Endothelial cell of umbilical vein (primary cell): ENCODE measurements around the gene RAPH1. TPM values are rescaled to one million over a fixed set of nuclear protein-coding genes. Genes with fewer than 3 reads are reported as not detected.
"Not testable (repeated sequence)": the region's sequence is repeated elsewhere in the genome, so short reads cannot be mapped to it uniquely, and the experiment has no call there.

ENCODE experiments used
- BruUV-seq: library from RNA; stranded (reverse); fragments of 400-500 nt; replicated peaks from 2 replicates; lab custom pipeline; 2021; lab: Mats Ljungman, UMichigan
- CTCF ChIA-PET: fragments of 300-600, 350-600 bp; sonication (Branson Sonifier 250); formaldehyde crosslinking; loops from one replicate; lab custom pipeline; 2021; ENCODE audit warnings: antibody characterized with exemption, inconsistent platforms; lab: Charles Lee
- POLR2A ChIA-PET: fragments of 300-600, 350-600 bp; sonication (Branson Sonifier 250); formaldehyde crosslinking; loops from one replicate; lab custom pipeline; 2021; ENCODE audit warnings: antibody characterized with exemption, inconsistent platforms; lab: Charles Lee
- DNase-seq: peaks from one replicate; pipeline ENCODE4 v3.0.0-alpha.2; 2011; ENCODE audit warnings: low read depth, low spot score
- FAIRE-seq: peaks from 2 replicates; lab custom pipeline; 2011; peaks lifted over from hg19 to GRCh38; lab: Jason Lieb, UNC
- H2AFZ ChIP-seq: 2 replicates; pipeline ENCODE4 v1.6.0; 2012; ENCODE audit warnings: low read depth, low read length, control low read depth, inconsistent platforms
- H3K27ac ChIP-seq: 2 replicates; pipeline ENCODE4 v1.5.1; 2011; ENCODE audit warnings: low read depth, mild to moderate bottlenecking, control low read depth, low read length, moderate library complexity; ENCODE audit not compliant: insufficient read depth
- H3K27me3 ChIP-seq, 2 experiments: 2 replicates each; pipeline versions ENCODE4 v1.6.0 to v1.6.1; 2011; ENCODE audit warnings: low read length in 2 of 2, mixed read lengths in 1 of 2; ENCODE audit not compliant: control insufficient read depth in 2 of 2, insufficient read depth in 2 of 2
- H3K36me3 ChIP-seq, 2 experiments: 2 replicates in 1 of 2; 3 replicates in 1 of 2; pipeline ENCODE4 v1.5.1; 2011; ENCODE audit warnings: low read length in 2 of 2, mild to moderate bottlenecking in 1 of 2, moderate library complexity in 1 of 2; ENCODE audit not compliant: control insufficient read depth in 2 of 2, insufficient read depth in 2 of 2; ENCODE audit errors: extremely low read depth in 1 of 2
- H3K4me1 ChIP-seq: 3 replicates; pipeline ENCODE4 v1.5.1; 2011; ENCODE audit warnings: mild to moderate bottlenecking, low read length; ENCODE audit not compliant: control insufficient read depth, insufficient read depth; ENCODE audit errors: extremely low read depth
- H3K4me2 ChIP-seq: 2 replicates; pipeline ENCODE4 v1.6.1; 2011; ENCODE audit warnings: low read length, control low read depth, mixed read lengths; ENCODE audit not compliant: insufficient read depth
- H3K4me3 ChIP-seq, 3 experiments: fragments of 200-600 bp in 1 of 3; sonication (generic), shearing (Covaris generic) in 1 of 3; replicated peaks in 1 of 3; 2 replicates each; pipeline ENCODE4 v1.5.1; 2011 to 2016; ENCODE audit warnings: control low read depth in 3 of 3, low read length in 3 of 3, mild to moderate bottlenecking in 2 of 3, inconsistent platforms in 1 of 3, low read depth in 1 of 3, moderate library complexity in 1 of 3; ENCODE audit not compliant: insufficient read depth in 1 of 3
- H3K79me2 ChIP-seq: 2 replicates; pipeline ENCODE4 v1.6.0; 2012; ENCODE audit warnings: low read length, inconsistent platforms; ENCODE audit not compliant: control insufficient read depth, insufficient read depth
- H3K9ac ChIP-seq: replicated peaks from 2 replicates; pipeline ENCODE3; 2011; ENCODE audit warnings: low read length, control low read depth; ENCODE audit not compliant: insufficient read depth; ENCODE audit errors: extremely low read depth
- H3K9me1 ChIP-seq: replicated peaks from 3 replicates; pipeline ENCODE4 v1.6.0; 2011; ENCODE audit warnings: mild to moderate bottlenecking, low read length; ENCODE audit not compliant: control insufficient read depth, insufficient read depth; ENCODE audit errors: extremely low read depth
- H3K9me3 ChIP-seq: replicated peaks from 2 replicates; pipeline ENCODE4 v1.5.1; 2012; ENCODE audit warnings: low read length, inconsistent platforms; ENCODE audit not compliant: control insufficient read depth, insufficient read depth
- H4K20me1 ChIP-seq: replicated peaks from 2 replicates; pipeline ENCODE3; 2011; ENCODE audit warnings: mild to moderate bottlenecking, low read length; ENCODE audit not compliant: control insufficient read depth, insufficient read depth; ENCODE audit errors: extremely low read depth
- CTCF ChIP-seq, 2 donors: IDR thresholded peaks; 1 replicate in 1 of 2; 2 replicates in 1 of 2; pipeline ENCODE4 v1.5.1; 2011; ENCODE audit warnings: low read length in 2 of 2, mild to moderate bottlenecking in 2 of 2, moderate library complexity in 2 of 2, control low read depth in 1 of 2, inconsistent platforms in 1 of 2, low read depth in 1 of 2; ENCODE audit not compliant: insufficient read depth in 1 of 2; ENCODE audit errors: extremely low read depth in 1 of 2
- EZH2 ChIP-seq: IDR thresholded peaks from 2 replicates; pipeline ENCODE4 v1.6.1; 2012; ENCODE audit warnings: borderline replicate concordance, low read depth, mild to moderate bottlenecking, moderate library complexity, low read length, inconsistent platforms; ENCODE audit not compliant: severe bottlenecking
- FOS ChIP-seq: IDR thresholded peaks from 2 replicates; pipeline ENCODE4 v1.6.1; 2011; ENCODE audit warnings: mild to moderate bottlenecking, low read length, moderate library complexity, borderline replicate concordance; ENCODE audit not compliant: insufficient read depth
- GATA2 ChIP-seq: IDR thresholded peaks from 2 replicates; pipeline ENCODE4 v1.7.0; 2011; ENCODE audit warnings: low read depth, mild to moderate bottlenecking, moderate library complexity, mixed read lengths, low read length; ENCODE audit not compliant: insufficient read length, insufficient read depth
- JUN ChIP-seq: IDR thresholded peaks from 2 replicates; pipeline ENCODE4 v1.6.1; 2011; ENCODE audit warnings: borderline replicate concordance, low read depth; ENCODE audit not compliant: insufficient read length, insufficient read depth
- MAX ChIP-seq: IDR thresholded peaks from 2 replicates; pipeline ENCODE4 v1.6.1; 2011; ENCODE audit not compliant: insufficient read depth, insufficient read length
- MYC ChIP-seq: IDR thresholded peaks from one replicate; pipeline ENCODE4 v1.6.1; 2011; ENCODE audit warnings: mild to moderate bottlenecking, low read depth, low read length
- POLR2A ChIP-seq: IDR thresholded peaks from 2 replicates; pipeline ENCODE4 v1.6.1; 2012; ENCODE audit warnings: low read depth, mild to moderate bottlenecking, control low read depth, low read length
- POLR2AphosphoS5 ChIP-seq: IDR thresholded peaks from 2 replicates; pipeline ENCODE4 v1.6.1; 2012; ENCODE audit warnings: low read depth, mild to moderate bottlenecking, control low read depth, low read length, moderate library complexity; ENCODE audit not compliant: insufficient read depth
- dilution Hi-C: fragments of 300-500 bp; cut with MboI; formaldehyde crosslinking; loops from one replicate; pipeline ENCODE4 v1.15.0; 2019; ENCODE audit warnings: low sequenced_read_pairs; ENCODE audit not compliant: extremely low pct_ligation_motif_present
- intact Hi-C: fragments of 100-400 bp; cut with micrococcal nuclease; formaldehyde crosslinking; loops from one replicate; pipeline ENCODE4 v1.10.0; 2022
- polyA plus RNA-seq, 4 experiments: library from polyadenylated mRNA; depleted of rRNA in 3 of 4; stranded (reverse) in 3 of 4; unstranded in 1 of 4; fragments of >200 nt; gene quantifications; 2 replicates each; pipeline versions ENCODE4 v1.2.1 to v1.2.3, GENCODE V29; 2011 to 2012; ENCODE audit warnings: missing spikeins in 1 of 4
- total RNA-seq: library from RNA; stranded (reverse); gene quantifications from 2 replicates; pipeline ENCODE4 v1.2.3, GENCODE V29; 2021

The RAPH1 gene
- total and polyA plus RNA-seq, 2 donors (not counting 3 experiments of a cell fraction or from before 2014, with no cell fraction given), result 5.1 to 59.5 TPM

GRCh38 chr2:203510256-203510940 is 24.7 kb downstream of the RAPH1 start:
- no peak overlapping the region for H3K9ac ChIP-seq
- H3K4me1 ChIP-seq, result no peaks in the 10 kb centered on the region
- H3K79me2 ChIP-seq, result peaks cover 89% of the 10 kb centered on the region
- peaks cover 6% of the 10 kb centered on the region for H4K20me1 ChIP-seq
- H3K27me3 ChIP-seq, result no peaks in the 10 kb centered on the region
- no peak overlapping the region for H3K27ac ChIP-seq
- dilution Hi-C loops, result no loop called here
- H3K9me1 ChIP-seq, result no peaks in the 10 kb centered on the region
- no peaks in the 10 kb centered on the region for H3K36me3 ChIP-seq
- no peak for TF ChIP-seq FOS
- no peak for TF ChIP-seq MAX
- no peak for TF ChIP-seq JUN
- no peak for TF ChIP-seq POLR2A
- TF ChIP-seq GATA2, result no peak
- TF ChIP-seq EZH2, result no peak
- no peak for TF ChIP-seq MYC
- no peak for TF ChIP-seq CTCF (IDR thresholded peaks at IDR 0.05; ENCODE audit: extremely low read depth in 1 of 2, insufficient read depth in 1 of 2, low read depth in 1 of 2, low read length in 2 of 2)
- no peak for TF ChIP-seq POLR2AphosphoS5
- no peak overlapping the region for H2AFZ ChIP-seq
- FAIRE-seq, result no peak
- BruUV-seq, result no TSS peak
- no peak overlapping the region for H3K4me3 ChIP-seq
- no peak for DNase-seq
- ChIA-PET POLR2A (no interaction called here), CTCF (interaction anchor here (1.0 to 1.1 kb wide), 2 partner anchors 18 to 304 kb away, joined by 3 to 4 read pairs; no protein-coding TSS in a partner anchor)
- intact Hi-C loops, result no loop called here
- no peak overlapping the region for H3K4me2 ChIP-seq
- no peaks in the 10 kb centered on the region for H3K9me3 ChIP-seq

- DNase-seq, dilution Hi-C loops, H3K9ac ChIP-seq, H3K9me3 ChIP-seq, H3K4me3 ChIP-seq, intact Hi-C loops, H3K36me3 ChIP-seq, H3K4me2 ChIP-seq, H3K9me1 ChIP-seq, H3K27ac ChIP-seq, BruUV-seq, FAIRE-seq, H4K20me1 ChIP-seq, H3K27me3 ChIP-seq, POLR2A ChIA-PET, CTCF ChIA-PET, H2AFZ ChIP-seq: not testable (repeated sequence)
- peaks cover 87% of the 10 kb centered on the region for H3K79me2 ChIP-seq
- peaks cover 26% of the 10 kb centered on the region for H3K4me1 ChIP-seq
Observed at GRCh38 chr2:203503460-203503859, 31.6 kb downstream of the RAPH1 start.
